Karpas-422 (cell line): ENCODE measurements around the gene RBL1. TPM values are rescaled to one million over a fixed set of nuclear protein-coding genes. Genes with fewer than 3 reads are reported as not detected.
"Not testable (repeated sequence)": the region's sequence is repeated elsewhere in the genome, so short reads cannot be mapped to it uniquely, and the experiment has no call there.

ENCODE experiments used
- DNase-seq: peaks from one replicate; pipeline ENCODE4 v3.0.0-alpha.2; 2015
- H2AFZ ChIP-seq: fragments of 200-600 bp; sonication (generic); 2 replicates; pipeline ENCODE4 v1.6.1; 2014; ENCODE audit warnings: antibody characterized with exemption, low read length, mixed read lengths
- H3K27ac ChIP-seq: fragments of 200-600 bp; sonication (generic); 2 replicates; pipeline ENCODE4 v1.5.1; 2014; ENCODE audit warnings: mild to moderate bottlenecking, low read length, moderate library complexity
- H3K27me3 ChIP-seq: fragments of 200-600 bp; sonication (generic); 2 replicates; pipeline ENCODE4 v1.6.1; 2014; ENCODE audit warnings: low read length, mixed read lengths
- H3K36me3 ChIP-seq: fragments of 200-600 bp; sonication (generic); 2 replicates; pipeline ENCODE4 v1.6.1; 2014; ENCODE audit warnings: low read length, mixed read lengths; ENCODE audit not compliant: insufficient read depth
- H3K4me1 ChIP-seq: fragments of 200-600 bp; sonication (generic); 2 replicates; pipeline ENCODE4 v1.6.1; 2014; ENCODE audit warnings: mild to moderate bottlenecking, low read length, mixed read lengths
- H3K4me2 ChIP-seq: fragments of 200-600 bp; sonication (generic); 2 replicates; pipeline ENCODE4 v1.6.1; 2014; ENCODE audit warnings: low read length, low read depth, mild to moderate bottlenecking; ENCODE audit not compliant: poor library complexity, severe bottlenecking
- H3K4me3 ChIP-seq: fragments of 200-600 bp; sonication (generic); 2 replicates; pipeline ENCODE4 v1.5.1; 2014; ENCODE audit warnings: mild to moderate bottlenecking, antibody characterized with exemption, low read length, mixed read lengths
- H3K79me2 ChIP-seq: fragments of 200-600 bp; sonication (generic); 2 replicates; pipeline ENCODE4 v1.6.1; 2014; ENCODE audit warnings: mild to moderate bottlenecking, low read length, mixed read lengths
- H3K9ac ChIP-seq: fragments of 200-600 bp; sonication (generic); 2 replicates; pipeline ENCODE4 v1.6.0; 2014; ENCODE audit warnings: low read length
- H3K9me2 ChIP-seq: fragments of 200-600 bp; sonication (generic), shearing (Covaris generic); replicated peaks from 2 replicates; pipeline ENCODE4 v1.6.0; 2014; ENCODE audit warnings: mild to moderate bottlenecking, low read length, moderate library complexity; ENCODE audit not compliant: insufficient read depth
- H3K9me3 ChIP-seq: fragments of 300-700, 200-600 bp; sonication (generic); 2 replicates; pipeline ENCODE4 v1.6.1; 2014; ENCODE audit warnings: low read length, mixed read lengths
- H4K20me1 ChIP-seq: fragments of 200-600 bp; sonication (generic); 2 replicates; pipeline ENCODE4 v1.6.1; 2014; ENCODE audit warnings: mild to moderate bottlenecking, antibody characterized with exemption, low read length, low read depth; ENCODE audit not compliant: insufficient read depth
- total RNA-seq: library from RNA; depleted of rRNA; stranded (reverse); fragments of >200 nt; shearing (Covaris generic); gene quantifications from 2 replicates; pipeline ENCODE4 v1.2.3, GENCODE V29; 2014; ENCODE audit warnings: low replicate concordance

Gene RBL1
- total RNA-seq, 1 experiment from 2014 or later = 19.2 TPM

- Histone ChIP-seq H3K4me1 (no peaks in the 10 kb centered on the region), H3K36me3 (no peaks in the 10 kb centered on the region), H2AFZ (no peak overlapping the region), H3K27ac (no peak overlapping the region), H3K27me3 (no peaks in the 10 kb centered on the region), H3K9me2 (no peaks in the 10 kb centered on the region), H3K4me3 (no peak overlapping the region), H3K9ac (no peak overlapping the region), H3K79me2 (no peaks in the 10 kb centered on the region), H3K9me3 (no peaks in the 10 kb centered on the region), H3K4me2 (no peak overlapping the region), H4K20me1 (no peaks in the 10 kb centered on the region)
- DNase-seq = no peak
Observed at GRCh38 chr20:36974660-36975059, 121.1 kb downstream of the RBL1 start.

GRCh38 chr20:36971103-36971502 lies 124.7 kb downstream of the RBL1 start:
- Histone ChIP-seq H3K4me3 (no peak overlapping the region), H3K4me1 (no peaks in the 10 kb centered on the region), H3K79me2 (no peaks in the 10 kb centered on the region), H3K27me3 (no peaks in the 10 kb centered on the region), H2AFZ (no peak overlapping the region), H3K9me3 (no peaks in the 10 kb centered on the region), H3K9me2 (no peaks in the 10 kb centered on the region), H3K36me3 (no peaks in the 10 kb centered on the region), H3K27ac (no peak overlapping the region), H4K20me1 (no peaks in the 10 kb centered on the region), H3K4me2 (no peak overlapping the region), H3K9ac (no peak overlapping the region)
- no peak for DNase-seq

- no peaks in the 10 kb centered on the region for H3K27me3 ChIP-seq
- no peak overlapping the region for H3K4me2 ChIP-seq
- no peaks in the 10 kb centered on the region for H3K9me3 ChIP-seq
- H3K4me3 ChIP-seq = no peak overlapping the region
- no peaks in the 10 kb centered on the region for H3K9me2 ChIP-seq
- no peak overlapping the region for H3K27ac ChIP-seq
- no peak overlapping the region for H2AFZ ChIP-seq
- H3K9ac ChIP-seq = no peak overlapping the region
- H3K79me2 ChIP-seq = no peaks in the 10 kb centered on the region
- H3K36me3 ChIP-seq = no peaks in the 10 kb centered on the region
- no peaks in the 10 kb centered on the region for H3K4me1 ChIP-seq
- DNase-seq = no peak
- no peaks in the 10 kb centered on the region for H4K20me1 ChIP-seq
Observed at GRCh38 chr20:36969478-36970186, 126.2 kb downstream of the RBL1 start.

- H3K4me2 ChIP-seq = no peak overlapping the region
- H3K9me3 ChIP-seq = no peaks in the 10 kb centered on the region
- no peak overlapping the region for H3K27ac ChIP-seq
- H4K20me1 ChIP-seq = no peaks in the 10 kb centered on the region
- H3K79me2 ChIP-seq = no peaks in the 10 kb centered on the region
- H3K4me1 ChIP-seq = no peaks in the 10 kb centered on the region
- no peak overlapping the region for H3K4me3 ChIP-seq
- no peaks in the 10 kb centered on the region for H3K36me3 ChIP-seq
- no peak overlapping the region for H2AFZ ChIP-seq
- no peak for DNase-seq
- no peak overlapping the region for H3K9ac ChIP-seq
- H3K27me3 ChIP-seq = no peaks in the 10 kb centered on the region
- no peaks in the 10 kb centered on the region for H3K9me2 ChIP-seq
Observed at GRCh38 chr20:36969051-36969450, 126.7 kb downstream of the RBL1 start.

GRCh38 chr20:36967636-36968035 lies 128.2 kb downstream of the RBL1 start:
- Histone ChIP-seq H3K9me2 (no peaks in the 10 kb centered on the region), H3K9me3 (no peaks in the 10 kb centered on the region), H3K4me2 (no peak overlapping the region), H3K36me3 (no peaks in the 10 kb centered on the region), H2AFZ (no peak overlapping the region), H4K20me1 (no peaks in the 10 kb centered on the region), H3K27me3 (no peaks in the 10 kb centered on the region), H3K9ac (no peak overlapping the region), H3K79me2 (no peaks in the 10 kb centered on the region), H3K4me1 (no peaks in the 10 kb centered on the region), H3K4me3 (no peak overlapping the region), H3K27ac (no peak overlapping the region)
- DNase-seq = no peak

- not testable (repeated sequence) for H3K9ac ChIP-seq, H3K4me3 ChIP-seq, H3K79me2 ChIP-seq, H3K9me3 ChIP-seq, DNase-seq, H3K27ac ChIP-seq, H3K9me2 ChIP-seq, H4K20me1 ChIP-seq, H2AFZ ChIP-seq, H3K4me2 ChIP-seq, H3K36me3 ChIP-seq, H3K27me3 ChIP-seq, H3K4me1 ChIP-seq
Observed at GRCh38 chr20:36966965-36967364, 128.8 kb downstream of the RBL1 start.

GRCh38 chr20:36962354-36962941 lies 133.3 kb downstream of the RBL1 start:
- H3K9ac ChIP-seq, H4K20me1 ChIP-seq, H3K4me3 ChIP-seq, H3K36me3 ChIP-seq, DNase-seq, H3K9me2 ChIP-seq, H3K79me2 ChIP-seq, H3K4me1 ChIP-seq, H3K27ac ChIP-seq, H2AFZ ChIP-seq, H3K27me3 ChIP-seq, H3K9me3 ChIP-seq, H3K4me2 ChIP-seq: not testable (repeated sequence)

- Histone ChIP-seq H3K27ac (no peak overlapping the region), H3K9ac (no peak overlapping the region), H3K36me3 (no peaks in the 10 kb centered on the region), H3K9me3 (no peaks in the 10 kb centered on the region), H2AFZ (no peak overlapping the region), H3K4me1 (no peaks in the 10 kb centered on the region), H3K4me3 (no peak overlapping the region), H3K27me3 (no peaks in the 10 kb centered on the region), H3K4me2 (no peak overlapping the region), H4K20me1 (no peaks in the 10 kb centered on the region), H3K9me2 (no peaks in the 10 kb centered on the region), H3K79me2 (no peaks in the 10 kb centered on the region)
- DNase-seq = no peak
Observed at GRCh38 chr20:36959242-36959641, 136.6 kb downstream of the RBL1 start.
